Right renal cortex interstitium (tissue), 3 donors: ENCODE results near the gene KAT14. TPM values are rescaled to one million over a fixed set of nuclear protein-coding genes. Genes with fewer than 3 reads are reported as not detected.
"Not testable (repeated sequence)": the region's sequence is repeated elsewhere in the genome, so short reads cannot be mapped to it uniquely, and the experiment has no call there.

ENCODE experiments used
- DNase-seq, 3 donors: peaks; one replicate each; pipeline ENCODE4 v3.0.0-alpha.2; 2013; ENCODE audit warnings: low read depth in 3 of 3, low spot score in 2 of 3
- polyA plus RNA-seq, 3 donors: library from polyadenylated mRNA; unstranded; fragments of 120-200 nt; gene quantifications; one replicate each; pipeline ENCODE4 v1.2.1, GENCODE V29; 2013; ENCODE audit not compliant: insufficient read length in 3 of 3

KAT14 gene
- polyA plus RNA-seq, 3 donors: 29.2 to 32.4 (median 31.9) TPM

DNA sequence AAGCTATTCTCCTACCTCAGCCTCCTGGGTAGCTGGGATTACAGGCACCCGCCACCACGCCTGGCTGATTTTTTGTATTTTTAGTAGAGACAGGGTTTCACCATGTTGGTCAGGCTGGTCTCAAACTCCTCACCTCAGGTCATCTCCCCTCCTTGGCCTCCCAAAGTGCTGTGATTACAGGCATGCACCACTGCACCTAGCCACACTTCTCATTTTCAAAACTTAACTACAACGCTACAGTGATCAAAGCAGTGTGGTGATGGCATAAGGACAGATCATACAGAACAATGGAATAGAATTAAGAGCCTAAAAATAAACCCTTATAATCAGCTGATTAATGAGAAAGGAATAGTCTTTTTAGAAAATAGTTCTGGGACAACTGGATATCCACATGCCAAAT is 66.0 kb downstream of the KAT14 start:
- DNase-seq: not testable (repeated sequence)

- no peak for DNase-seq
Observed at GRCh38 chr20:18213002-18213401, 75.3 kb downstream of the KAT14 start.

DNA sequence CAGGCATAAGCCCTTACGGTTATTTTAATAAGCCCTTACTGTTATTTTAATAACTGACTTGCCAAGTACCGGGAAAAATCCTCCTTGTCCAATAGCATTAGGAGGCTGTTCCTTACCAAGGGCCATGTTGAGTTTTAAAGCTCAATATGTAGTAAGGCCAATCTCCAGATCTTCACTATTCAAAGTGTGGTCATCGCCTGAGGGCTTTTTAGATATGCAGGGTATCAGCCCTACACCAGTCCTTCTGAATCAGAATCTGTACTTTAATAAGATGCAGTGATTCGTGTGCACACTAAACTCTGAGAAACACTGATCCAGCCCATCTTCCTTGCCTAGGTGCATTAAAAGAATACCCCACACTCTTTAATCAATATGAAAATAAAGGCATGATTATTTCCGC is 77.9 kb downstream of the KAT14 start:
- DNase-seq: no peak

DNA sequence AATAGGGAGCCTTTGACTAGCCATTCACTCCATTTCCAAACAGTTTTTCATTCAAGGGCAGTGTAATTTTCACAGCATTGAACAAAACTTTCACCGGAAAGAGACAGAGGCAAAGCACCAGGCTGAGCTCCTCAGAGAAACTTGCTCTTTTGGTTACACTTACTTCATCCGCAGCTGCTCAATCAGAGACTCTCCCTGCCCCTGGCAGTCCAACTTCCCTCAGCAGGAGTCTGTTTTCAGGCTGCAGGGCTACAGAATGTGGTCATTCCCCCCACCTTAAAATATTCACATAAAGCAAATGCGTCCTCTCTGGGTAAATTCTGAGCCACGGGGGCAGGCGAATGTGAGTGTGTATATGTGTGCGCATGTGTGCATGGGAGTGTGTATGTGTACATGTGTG is 80.6 kb downstream of the KAT14 start:
- no peak for DNase-seq

DNA sequence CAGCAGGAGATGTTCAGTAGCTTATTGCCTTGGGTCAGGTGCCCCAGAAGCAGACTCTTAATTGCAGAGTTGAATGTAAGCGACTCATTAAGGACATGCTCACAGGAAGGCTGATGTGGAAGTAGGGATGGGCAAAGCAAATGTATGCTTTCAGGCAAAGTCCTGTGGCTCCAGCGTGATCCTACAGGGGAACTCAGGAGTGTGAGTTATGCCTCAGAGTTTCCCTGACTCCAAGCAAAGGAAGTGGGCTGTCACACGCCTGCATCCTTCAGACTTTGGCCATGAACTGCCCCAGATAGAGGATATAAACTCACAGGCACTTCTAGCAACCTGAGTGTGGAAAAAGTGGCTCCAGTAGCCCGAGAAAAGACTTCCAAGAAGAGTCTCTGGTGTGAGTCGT is 85.7 kb downstream of the KAT14 start:
- no peak for DNase-seq

DNA sequence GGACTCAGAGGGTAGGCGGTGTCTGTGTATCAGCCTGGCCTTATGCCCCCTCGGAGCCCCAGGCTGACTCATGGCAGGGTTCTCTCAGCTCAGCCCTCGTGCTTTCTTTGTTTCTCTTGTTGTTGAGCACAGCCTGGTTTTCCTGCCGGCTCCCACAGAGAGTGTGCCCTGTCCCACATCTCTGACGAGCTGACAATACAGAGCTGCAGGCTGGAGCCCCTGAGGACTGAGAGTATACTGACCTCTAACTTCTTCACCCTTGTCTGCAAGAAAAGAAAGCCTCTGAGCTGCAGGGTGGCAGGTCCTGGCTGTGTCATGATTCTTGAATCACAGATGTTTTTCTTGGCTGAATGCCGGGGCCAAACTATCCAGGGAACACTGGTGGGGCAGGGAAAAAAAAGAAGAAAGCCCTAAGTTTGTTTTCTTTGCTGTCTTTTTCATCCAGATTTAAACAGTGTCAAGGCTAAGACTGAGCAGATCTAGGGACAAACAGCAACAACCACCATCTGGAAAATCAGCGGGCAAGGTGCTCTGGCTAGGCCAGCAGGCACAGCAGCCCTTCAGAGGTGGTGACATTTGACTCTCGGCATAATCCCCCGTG is 87.4 kb downstream of the KAT14 start:
- peak in 1 of 3 donors; percentile 44 for DNase-seq

- DNase-seq: no peak
Observed at GRCh38 chr20:18225632-18226031, 88.0 kb downstream of the KAT14 start.

DNA sequence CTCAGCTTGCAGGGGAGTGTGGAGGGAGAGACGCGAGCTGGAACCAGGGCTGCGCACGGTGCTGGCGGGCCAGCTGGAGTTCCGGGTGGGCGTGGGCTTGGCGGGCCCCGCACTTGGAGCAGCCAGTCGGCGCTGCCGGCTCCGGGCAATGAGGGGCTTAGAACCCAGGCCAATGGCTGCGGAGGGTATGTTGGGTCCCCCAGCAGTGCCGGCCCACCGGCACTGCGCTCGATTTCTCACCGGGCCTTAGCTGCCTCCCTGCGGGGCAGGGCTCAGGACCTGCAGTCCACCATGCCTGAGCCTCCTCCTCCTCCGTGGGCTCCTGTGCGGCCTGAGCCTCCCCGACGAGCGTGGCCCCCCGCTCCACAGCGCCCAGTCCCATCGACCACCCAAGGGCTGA is 89.1 kb downstream of the KAT14 start:
- DNase-seq: not testable (repeated sequence)

- DNase-seq: no peak
Observed at GRCh38 chr20:18233408-18233943, 95.8 kb downstream of the KAT14 start.

Other genes starting within 250 kb of the KAT14 start
- gene SNX5, start 169.1 kb upstream of the KAT14 start, polyA plus RNA-seq: 100 to 1,000 TPM; 214 to 232 (median 222) TPM
- gene MGME1, start 168.8 kb upstream of the KAT14 start, polyA plus RNA-seq: 10 to 100 TPM; 42.1 to 44.0 (median 42.9) TPM
- gene OVOL2, start 79.9 kb upstream of the KAT14 start, polyA plus RNA-seq: 1 to 10 TPM; 1.1 to 1.4 (median 1.3) TPM
- gene PET117, start within 50 bp of the KAT14 start, polyA plus RNA-seq: 10 to 100 TPM; 19.3 to 21.9 (median 21.3) TPM
- 10 to 100 TPM; 24.3 to 26.1 (median 25.4) TPM for gene ZNF133, start 150.7 kb downstream of the KAT14 start, polyA plus RNA-seq